Measurements from ENCODE around the gene PRSS22. TPM values are rescaled to one million over a fixed set of nuclear protein-coding genes. Genes with fewer than 3 reads are reported as not detected.

PRSS22 gene
- total RNA-seq, 2 experiments from 2014 or later = not detected

GRCh38 chr16:2865651-2866050 lies 7.7 kb upstream of the PRSS22 start:
- no peak overlapping the region for H3K27ac ChIP-seq (ENCODE audit: low read depth, low read length, poor library complexity, severe bottlenecking)
- ChIA-PET POLR2A (no interaction called here), CTCF (ENCODE audit: unreplicated experiment) (interaction anchor here (0.6 kb wide), 1 partner anchor 71 kb away, joined by 3 read pairs; no protein-coding TSS in a partner anchor)
- no peaks in the 10 kb centered on the region for H3K36me3 ChIP-seq (ENCODE audit: insufficient read depth, low read length)
- H3K4me1 ChIP-seq (ENCODE audit: insufficient read depth, low read length, poor library complexity, severe bottlenecking) = peaks cover 7% of the 10 kb centered on the region
- no peaks in the 10 kb centered on the region for H3K79me2 ChIP-seq (ENCODE audit: insufficient read depth, low read depth, low read length)
- no peak overlapping the region for H3K4me3 ChIP-seq (ENCODE audit: low read depth, low read length, poor library complexity, severe bottlenecking)
- no peak overlapping the region for H2AFZ ChIP-seq (ENCODE audit: low read length)
- no peaks in the 10 kb centered on the region for H4K20me1 ChIP-seq (ENCODE audit: insufficient read depth, low read length)
- no peak for DNase-seq (ENCODE audit: low spot score)
- intact Hi-C loops (cut with micrococcal nuclease; ENCODE audit: unreplicated experiment) = no loop called here
- no peak overlapping the region for H3K4me2 ChIP-seq (ENCODE audit: low read length)
- no peaks in the 10 kb centered on the region for H3K9me3 ChIP-seq (ENCODE audit: low read length)
- BruUV-seq (replicated peaks) = no TSS peak
- no peaks in the 10 kb centered on the region for H3K9me2 ChIP-seq (ENCODE audit: insufficient read depth, low read length)
- TF ChIP-seq EZH2phosphoT487 (IDR thresholded peaks at IDR 0.05; ENCODE audit: borderline replicate concordance, low read depth, low read length) = no peak
- no peak for TF ChIP-seq CTCF (conservative IDR thresholded peaks at IDR 0.05; ENCODE audit: low read length)

GRCh38 chr16:2860826-2861567 lies 3.0 kb upstream of the PRSS22 start:
- Histone ChIP-seq H3K79me2 (ENCODE audit: insufficient read depth, low read depth, low read length) (no peaks in the 10 kb centered on the region), H3K4me2 (ENCODE audit: low read length) (no peak overlapping the region), H2AFZ (ENCODE audit: low read length) (no peak overlapping the region), H3K36me3 (ENCODE audit: insufficient read depth, low read length) (no peaks in the 10 kb centered on the region), H3K4me1 (ENCODE audit: insufficient read depth, low read length, poor library complexity, severe bottlenecking) (no peaks in the 10 kb centered on the region), H3K9me3 (ENCODE audit: low read length) (no peaks in the 10 kb centered on the region), H3K4me3 (ENCODE audit: low read depth, low read length, poor library complexity, severe bottlenecking) (no peak overlapping the region), H3K9me2 (ENCODE audit: insufficient read depth, low read length) (no peaks in the 10 kb centered on the region), H3K27ac (ENCODE audit: low read depth, low read length, poor library complexity, severe bottlenecking) (no peak overlapping the region), H4K20me1 (ENCODE audit: insufficient read depth, low read length) (no peaks in the 10 kb centered on the region)
- ChIA-PET POLR2A (no interaction called here), CTCF (ENCODE audit: unreplicated experiment) (no interaction called here)
- BruUV-seq (replicated peaks) = no TSS peak
- intact Hi-C loops (cut with micrococcal nuclease; ENCODE audit: unreplicated experiment) = no loop called here
- no peak for DNase-seq (ENCODE audit: low spot score)
- no peak for TF ChIP-seq EZH2phosphoT487 (IDR thresholded peaks at IDR 0.05; ENCODE audit: borderline replicate concordance, low read depth, low read length)

- H4K20me1 ChIP-seq (ENCODE audit: insufficient read depth, low read length) = no peaks in the 10 kb centered on the region
- TF ChIP-seq CTCF (conservative IDR thresholded peaks at IDR 0.05; ENCODE audit: low read length) (no peak), EZH2phosphoT487 (IDR thresholded peaks at IDR 0.05; ENCODE audit: borderline replicate concordance, low read depth, low read length) (no peak)
- intact Hi-C loops (cut with micrococcal nuclease; ENCODE audit: unreplicated experiment) = loop anchor here (10.0 kb wide), 1 partner anchor 65 kb away; the partner anchor contains the start of gene PRSS41
- H3K9me2 ChIP-seq (ENCODE audit: insufficient read depth, low read length) = no peaks in the 10 kb centered on the region
- CTCF ChIA-PET (ENCODE audit: unreplicated experiment) = no interaction called here
- POLR2A ChIA-PET = no interaction called here
- no peak overlapping the region for H3K27ac ChIP-seq (ENCODE audit: low read depth, low read length, poor library complexity, severe bottlenecking)
- H3K4me3 ChIP-seq (ENCODE audit: low read depth, low read length, poor library complexity, severe bottlenecking) = no peak overlapping the region
- no TSS peak for BruUV-seq (replicated peaks)
- H3K79me2 ChIP-seq (ENCODE audit: insufficient read depth, low read depth, low read length) = no peaks in the 10 kb centered on the region
- H3K36me3 ChIP-seq (ENCODE audit: insufficient read depth, low read length) = no peaks in the 10 kb centered on the region
- no peak overlapping the region for H3K4me2 ChIP-seq (ENCODE audit: low read length)
- no peak overlapping the region for H2AFZ ChIP-seq (ENCODE audit: low read length)
- no peak for DNase-seq (ENCODE audit: low spot score)
- no peaks in the 10 kb centered on the region for H3K4me1 ChIP-seq (ENCODE audit: insufficient read depth, low read length, poor library complexity, severe bottlenecking)
- no peaks in the 10 kb centered on the region for H3K9me3 ChIP-seq (ENCODE audit: low read length)
Observed at GRCh38 chr16:2859686-2860265, 1.8 kb upstream of the PRSS22 start.
